Measurements from ENCODE around the gene GFI1B. TPM values are rescaled to one million over a fixed set of nuclear protein-coding genes. Genes with fewer than 3 reads are reported as not detected.
"Not testable (repeated sequence)": the region's sequence is repeated elsewhere in the genome, so short reads cannot be mapped to it uniquely, and the experiment has no call there.

The GFI1B gene
- total RNA-seq, 1 donor from 2014 or later = not detected

DNA sequence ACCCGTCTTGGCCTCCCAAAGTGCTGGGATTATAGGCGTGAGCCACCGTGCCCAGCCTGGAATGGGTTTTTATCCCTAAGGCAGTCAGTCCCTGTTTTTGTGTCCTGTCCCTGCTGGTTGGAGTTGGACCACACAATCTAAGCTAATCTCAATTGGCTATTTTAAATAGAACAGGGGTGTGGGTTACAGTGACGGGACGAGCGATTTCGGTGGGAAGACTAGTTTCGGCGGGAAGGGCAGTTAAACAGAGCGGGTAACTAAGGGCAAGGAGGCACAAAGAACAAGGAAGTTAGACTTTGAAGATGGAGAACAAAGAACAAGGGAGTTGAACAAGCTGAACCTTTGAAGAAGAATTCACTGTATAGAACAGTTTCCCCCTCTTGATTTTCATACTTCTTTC lies 53.7 kb downstream of the GFI1B start:
- DNase-seq (ENCODE audit: low spot score in 2 of 2, unreplicated experiment in 2 of 2) = no peak
- Mint-ChIP-seq H3K4me3 (peak overlapping the region; percentile 98), H3K27ac (no peak overlapping the region), H3K9me3 (no peaks in the 10 kb centered on the region), H3K27me3 (ENCODE audit: low read depth) (peaks cover under 1% of the 10 kb centered on the region), H3K4me1 (peaks cover 25% of the 10 kb centered on the region), H3K36me3 (peaks cover 26% of the 10 kb centered on the region)
- TF ChIP-seq CTCF (IDR thresholded peaks at IDR 0.05; ENCODE audit: unreplicated experiment) = no peak

DNA sequence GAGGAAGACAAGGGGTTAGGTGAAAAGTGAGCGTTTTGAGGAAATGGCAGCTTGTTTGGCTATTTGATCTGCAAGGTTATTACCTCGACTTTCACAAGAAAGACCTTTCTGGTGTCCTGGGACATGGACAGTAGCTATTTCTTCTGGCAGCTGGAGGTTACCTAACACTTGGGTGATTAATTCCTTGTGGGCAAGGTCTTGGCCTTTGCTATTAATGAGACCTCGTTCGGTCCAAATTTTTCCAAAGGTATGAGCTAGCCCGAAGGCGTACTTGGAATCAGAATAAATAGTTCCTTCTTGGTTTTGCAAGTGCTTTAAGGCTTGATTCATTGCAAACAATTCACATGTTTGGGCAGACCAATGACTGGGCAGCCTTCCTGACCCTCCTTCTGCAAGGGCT lies 57.2 kb downstream of the GFI1B start:
- DNase-seq (ENCODE audit: low spot score in 2 of 2, unreplicated experiment in 2 of 2) = no peak
- Mint-ChIP-seq H3K27ac (no peak overlapping the region), H3K36me3 (peaks cover 26% of the 10 kb centered on the region), H3K27me3 (ENCODE audit: low read depth) (no peaks in the 10 kb centered on the region), H3K4me3 (no peak overlapping the region), H3K4me1 (peaks cover 21% of the 10 kb centered on the region), H3K9me3 (no peaks in the 10 kb centered on the region)
- no peak for TF ChIP-seq CTCF (IDR thresholded peaks at IDR 0.05; ENCODE audit: unreplicated experiment)

GRCh38 chr9:133037775-133038515 lies 59.5 kb downstream of the GFI1B start:
- Mint-ChIP-seq H3K9me3 (no peaks in the 10 kb centered on the region), H3K4me1 (no peaks in the 10 kb centered on the region), H3K36me3 (peaks cover 27% of the 10 kb centered on the region), H3K4me3 (no peak overlapping the region), H3K27ac (no peak overlapping the region), H3K27me3 (ENCODE audit: low read depth) (no peaks in the 10 kb centered on the region)
- no peak for DNase-seq (ENCODE audit: low spot score in 2 of 2, unreplicated experiment in 2 of 2)
- no peak for TF ChIP-seq CTCF (IDR thresholded peaks at IDR 0.05; ENCODE audit: unreplicated experiment)

- not testable (repeated sequence) for H3K4me1 Mint-ChIP-seq; H3K27me3 Mint-ChIP-seq (ENCODE audit: low read depth); H3K4me3 Mint-ChIP-seq; H3K27ac Mint-ChIP-seq; DNase-seq (ENCODE audit: low spot score in 2 of 2, unreplicated experiment in 2 of 2); H3K9me3 Mint-ChIP-seq
- peak; percentile 21 for TF ChIP-seq CTCF (IDR thresholded peaks at IDR 0.05; ENCODE audit: unreplicated experiment)
- peaks cover 34% of the 10 kb centered on the region for H3K36me3 Mint-ChIP-seq
These were observed 62.5 kb downstream of the GFI1B start for GRCh38 chr9:133040892-133041479.

Small RNA genes within 50 kb of the gene (microRNA-seq; reads per million reads assigned to microRNA genes)
- gene MIR548AW = not detected

Other genes with a start within 250 kb of the GFI1B start
- gene AK8, start 100.4 kb upstream of the GFI1B start, total RNA-seq = 1.5 to 2.1 TPM (median 2.0 TPM) in 3 replicates
- 5.5 to 5.8 TPM (median 5.7 TPM) in 3 replicates for gene SPACA9, start 99.8 kb upstream of the GFI1B start, total RNA-seq
- gene TSC1, start 34.1 kb upstream of the GFI1B start, total RNA-seq = 65.1 to 68.5 TPM (median 67.6 TPM) in 3 replicates
- 80.0 to 85.3 TPM (median 80.2 TPM) in 3 replicates for gene GTF3C5, start 52.3 kb downstream of the GFI1B start, total RNA-seq
- gene CEL, start 83.3 kb downstream of the GFI1B start, total RNA-seq = 4.3 to 5.0 TPM (median 4.6 TPM) in 3 replicates
- gene RALGDS, start 142.5 kb downstream of the GFI1B start, total RNA-seq = 78.9 to 83.5 TPM (median 82.9 TPM) in 3 replicates
- 29.1 to 32.8 TPM (median 31.8 TPM) in 3 replicates for gene GBGT1, start 185.2 kb downstream of the GFI1B start, total RNA-seq
- gene OBP2B, start 230.6 kb downstream of the GFI1B start, total RNA-seq = not detected in 3 replicates

Measured in mesothelial cell of epicardium (in vitro differentiated cells).